GM18861 (cell line): Measurements from ENCODE around the gene C11orf91.
A peak's percentile ranks its signal among the peaks of the same experiment; 100 is the strongest.
"Not testable (repeated sequence)": the region's sequence is repeated elsewhere in the genome, so short reads cannot be mapped to it uniquely, and the experiment has no call there.

Experiments
- ATAC-seq: cut with Tn5 transposase; IDR thresholded peaks from one replicate; pipeline ENCODE4 v1.9.1; 2021; ENCODE audit not compliant: unreplicated experiment

The C11orf91 gene, protein sequence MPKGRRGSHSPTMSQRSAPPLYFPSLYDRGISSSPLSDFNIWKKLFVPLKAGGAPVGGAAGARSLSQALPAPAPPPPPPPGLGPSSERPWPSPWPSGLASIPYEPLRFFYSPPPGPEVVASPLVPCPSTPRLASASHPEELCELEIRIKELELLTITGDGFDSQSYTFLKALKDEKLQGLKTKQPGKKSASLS

DNA sequence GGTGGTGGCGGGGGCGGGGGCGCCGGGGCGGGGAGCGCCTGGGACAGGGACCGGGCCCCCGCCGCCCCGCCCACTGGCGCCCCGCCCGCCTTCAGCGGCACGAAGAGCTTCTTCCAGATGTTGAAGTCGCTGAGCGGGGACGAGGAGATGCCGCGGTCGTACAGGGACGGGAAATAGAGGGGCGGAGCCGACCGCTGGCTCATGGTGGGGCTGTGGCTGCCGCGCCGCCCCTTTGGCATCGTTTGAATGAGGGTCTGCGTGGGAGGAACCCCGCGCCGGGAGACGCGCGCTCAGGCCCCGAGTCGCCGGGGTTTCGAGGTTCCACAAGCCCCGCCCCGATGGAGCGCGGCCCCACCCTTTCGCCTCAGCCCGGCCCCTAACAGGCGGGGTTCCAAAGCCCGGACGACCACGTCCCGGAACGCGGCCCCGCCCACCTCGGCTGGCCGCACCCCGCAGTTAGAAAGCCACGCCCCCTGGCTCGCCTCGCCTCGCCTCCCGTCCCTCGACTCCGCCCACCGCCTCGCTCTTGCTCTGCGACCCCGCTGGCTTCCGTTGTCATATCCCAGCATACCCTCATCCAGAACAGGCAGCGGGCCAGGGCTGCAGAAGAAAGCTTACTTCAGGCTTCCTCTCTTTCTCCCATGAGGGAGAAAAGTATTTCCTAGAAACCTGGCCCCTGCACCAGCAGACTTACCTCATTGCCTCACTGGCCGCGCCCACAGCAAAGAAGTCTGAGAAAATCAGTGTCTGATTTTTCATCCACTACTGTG lies at the start of gene C11orf91:
Gene C11orf91 (minus strand): TSS at position 325 of the 770 bp plus-strand sequence. CDS start 86 bp downstream, at position 239.
- peak; percentile 61 for ATAC-seq

DNA sequence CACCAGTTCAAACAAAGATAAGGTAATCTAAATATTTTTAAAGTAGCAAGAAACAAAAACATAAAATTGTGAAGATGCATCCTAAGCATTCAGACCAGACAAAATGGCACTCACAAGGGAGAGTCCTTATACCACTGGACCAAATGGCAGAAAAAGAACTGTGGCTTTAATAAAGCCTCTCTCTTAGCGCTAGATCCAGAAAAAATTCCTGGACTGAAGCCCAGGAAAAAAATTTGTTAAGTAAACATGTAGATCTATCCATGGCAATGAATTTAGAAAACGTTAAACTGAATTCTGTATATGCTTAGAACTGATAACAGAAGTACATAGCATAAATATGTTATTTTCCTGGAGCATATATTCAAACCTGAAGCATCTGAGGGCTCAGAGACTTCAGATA lies 47.4 kb upstream of the C11orf91 start:
- no peak for ATAC-seq

DNA sequence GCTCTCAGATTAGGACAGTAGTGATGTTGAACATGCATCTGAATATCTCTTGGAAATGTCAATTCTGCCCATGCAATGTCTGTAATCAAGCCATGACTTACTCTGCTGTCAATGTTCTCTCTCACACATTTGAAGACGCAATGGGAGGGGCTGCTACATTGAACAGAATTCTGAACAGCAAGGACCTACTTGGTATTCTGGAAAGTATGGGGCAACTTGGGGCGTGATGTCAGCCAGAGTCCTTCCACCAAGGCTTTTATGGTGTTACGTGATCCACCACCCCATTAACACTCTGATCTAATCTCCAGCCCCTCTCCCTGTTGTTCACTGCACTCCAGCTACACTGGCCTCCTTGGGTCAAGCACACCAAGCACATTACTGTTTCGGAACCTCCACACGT lies 42.7 kb upstream of the C11orf91 start:
- no peak for ATAC-seq

DNA sequence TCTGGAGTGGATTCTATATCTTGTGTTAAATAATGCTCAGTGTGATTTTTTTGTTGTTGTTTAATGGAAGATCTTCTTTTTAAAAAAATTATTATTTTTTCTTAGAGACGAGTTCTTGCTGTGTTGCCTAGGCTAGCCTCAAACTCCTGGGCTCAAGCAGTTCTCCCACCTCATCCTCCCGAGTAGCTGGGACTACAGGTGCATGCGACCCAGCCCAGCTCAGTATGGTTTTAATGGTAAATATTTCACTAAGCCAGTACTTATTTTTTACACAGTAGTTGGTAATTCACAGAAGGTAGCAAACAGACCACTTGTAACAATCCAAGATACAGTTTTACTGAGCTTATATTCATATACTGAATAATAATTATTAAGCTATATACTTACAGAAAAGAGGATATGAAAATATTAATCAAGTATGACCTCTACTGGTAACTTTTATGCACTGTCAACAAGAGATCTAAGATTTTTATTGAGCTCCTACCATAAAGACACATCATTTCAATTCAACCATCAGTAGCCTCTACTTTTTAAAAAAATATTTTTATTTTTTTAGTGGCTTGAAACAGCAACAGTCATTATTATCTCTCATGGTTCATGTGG lies 41.7 kb upstream of the C11orf91 start:
- no peak for ATAC-seq

DNA sequence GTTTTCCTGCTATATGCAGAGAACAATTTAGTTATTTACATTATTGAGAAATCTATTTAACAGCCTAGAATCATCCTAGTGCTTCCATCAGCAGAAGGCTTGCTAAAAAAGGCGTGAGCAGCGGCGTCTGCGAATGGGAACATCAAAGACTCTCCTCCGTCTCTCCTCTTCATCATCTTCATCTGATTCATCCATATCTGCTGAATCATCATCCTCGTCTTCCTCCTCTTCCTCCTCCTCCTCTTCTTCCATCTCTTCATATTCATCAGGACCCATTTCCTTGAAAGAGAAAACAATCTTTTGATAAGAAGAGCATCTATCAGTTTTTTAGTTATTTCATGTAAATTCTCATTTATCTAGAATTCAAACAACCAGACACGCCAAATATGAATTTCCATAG lies 41.2 kb upstream of the C11orf91 start:
- no peak for ATAC-seq

DNA sequence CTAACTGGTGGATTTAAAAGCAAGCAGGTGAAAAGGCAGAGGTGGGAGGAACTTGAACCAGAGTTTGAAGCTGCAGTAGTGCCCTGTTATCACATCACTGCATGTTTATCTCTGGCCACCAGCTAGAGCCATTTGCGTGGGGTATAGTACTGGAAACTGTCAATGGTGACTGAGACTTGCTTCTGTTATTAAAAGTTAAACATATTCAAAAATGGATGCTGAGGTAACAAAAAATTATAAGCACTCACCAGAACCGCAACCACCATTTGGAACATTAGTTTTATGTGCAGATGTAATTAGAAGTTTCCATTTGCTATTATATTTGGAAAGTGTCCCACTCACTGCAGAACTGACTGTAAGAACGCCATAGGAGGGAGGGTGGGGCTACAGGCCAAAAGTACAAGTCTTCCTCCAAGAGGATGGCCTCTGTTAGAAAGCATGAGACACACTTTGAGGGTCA lies 36.8 kb upstream of the C11orf91 start:
- ATAC-seq: no peak

DNA sequence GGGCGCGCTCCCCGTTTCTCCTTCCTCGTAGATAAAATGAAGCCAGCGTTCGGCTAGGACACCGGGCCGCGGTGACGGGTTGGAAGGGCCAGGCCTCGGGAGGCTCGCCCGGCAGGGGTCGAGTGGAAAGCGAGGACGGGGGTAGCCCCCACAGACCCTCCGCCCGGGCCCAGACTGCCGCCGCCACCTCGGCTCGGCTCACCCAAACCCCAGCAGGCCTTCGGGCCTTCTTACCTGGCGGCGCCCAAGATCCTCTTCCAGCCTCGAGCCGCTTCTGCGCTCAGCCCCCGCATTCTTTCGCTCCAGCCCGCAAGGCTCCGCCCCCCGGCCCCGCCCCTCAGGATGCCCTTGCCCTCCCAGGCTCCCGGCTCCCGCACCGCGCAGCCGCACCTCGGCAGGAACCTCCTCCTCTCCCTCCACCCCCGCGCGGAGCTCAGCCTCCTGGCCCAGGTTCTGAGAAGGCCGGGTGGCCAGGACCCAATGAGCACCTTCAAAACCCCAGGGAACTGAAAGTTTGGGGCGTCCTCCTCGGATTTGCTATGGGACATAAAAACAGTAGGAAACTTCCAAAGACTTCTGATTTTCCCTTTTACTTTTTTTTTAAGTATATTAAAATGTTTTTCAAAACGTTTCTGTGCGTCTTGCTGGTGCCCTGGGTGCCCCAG lies 35.7 kb upstream of the C11orf91 start, which contains the start of gene CD59:
Gene CD59 (minus strand): TSS at position 276 of the 665 bp plus-strand sequence. CDS start 13,978 bp downstream, outside the sequence.
- ATAC-seq: peak; percentile 36

DNA sequence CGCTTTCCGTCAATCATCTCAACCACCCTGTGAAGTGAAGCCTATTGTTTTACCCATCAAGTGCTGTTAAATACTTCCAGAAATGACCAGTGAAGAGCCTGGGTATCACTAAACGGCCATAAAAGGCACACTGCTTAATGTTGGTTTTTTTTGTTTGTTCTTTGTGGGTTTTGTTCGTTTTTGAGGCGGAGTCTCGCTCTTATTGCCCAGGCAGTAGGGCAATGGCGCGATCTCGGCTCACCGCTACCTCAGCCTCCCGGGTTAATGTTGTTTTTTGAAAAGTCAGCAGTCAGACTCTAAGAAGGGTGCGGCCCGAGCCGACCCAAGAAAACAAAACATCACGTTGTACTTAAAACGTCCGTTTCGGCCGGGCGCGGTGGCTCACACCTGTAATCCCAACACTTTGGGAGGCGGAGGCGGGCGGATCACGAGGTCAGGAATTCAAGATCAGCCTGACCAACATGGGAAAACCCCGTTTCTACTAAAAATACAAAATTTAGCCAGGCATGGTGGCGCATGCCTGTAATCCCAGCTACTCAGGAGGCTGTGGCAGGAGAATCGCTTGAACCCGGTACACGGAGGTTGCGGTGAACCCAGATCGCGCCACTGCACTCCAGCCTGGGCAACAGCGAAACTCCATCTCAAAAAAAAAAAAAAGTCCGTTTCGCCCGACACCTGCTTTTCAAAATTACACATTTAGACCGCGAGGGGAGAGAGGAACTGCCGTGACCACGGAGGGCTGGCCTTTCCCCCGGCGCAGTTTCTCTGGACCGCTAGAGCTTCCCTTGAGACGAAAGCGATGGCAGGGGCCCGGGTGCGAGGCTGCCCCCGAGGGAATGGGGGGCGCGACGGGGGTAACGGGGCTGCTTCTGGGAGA lies 34.9 kb upstream of the C11orf91 start:
- ATAC-seq: peak; percentile 29

DNA sequence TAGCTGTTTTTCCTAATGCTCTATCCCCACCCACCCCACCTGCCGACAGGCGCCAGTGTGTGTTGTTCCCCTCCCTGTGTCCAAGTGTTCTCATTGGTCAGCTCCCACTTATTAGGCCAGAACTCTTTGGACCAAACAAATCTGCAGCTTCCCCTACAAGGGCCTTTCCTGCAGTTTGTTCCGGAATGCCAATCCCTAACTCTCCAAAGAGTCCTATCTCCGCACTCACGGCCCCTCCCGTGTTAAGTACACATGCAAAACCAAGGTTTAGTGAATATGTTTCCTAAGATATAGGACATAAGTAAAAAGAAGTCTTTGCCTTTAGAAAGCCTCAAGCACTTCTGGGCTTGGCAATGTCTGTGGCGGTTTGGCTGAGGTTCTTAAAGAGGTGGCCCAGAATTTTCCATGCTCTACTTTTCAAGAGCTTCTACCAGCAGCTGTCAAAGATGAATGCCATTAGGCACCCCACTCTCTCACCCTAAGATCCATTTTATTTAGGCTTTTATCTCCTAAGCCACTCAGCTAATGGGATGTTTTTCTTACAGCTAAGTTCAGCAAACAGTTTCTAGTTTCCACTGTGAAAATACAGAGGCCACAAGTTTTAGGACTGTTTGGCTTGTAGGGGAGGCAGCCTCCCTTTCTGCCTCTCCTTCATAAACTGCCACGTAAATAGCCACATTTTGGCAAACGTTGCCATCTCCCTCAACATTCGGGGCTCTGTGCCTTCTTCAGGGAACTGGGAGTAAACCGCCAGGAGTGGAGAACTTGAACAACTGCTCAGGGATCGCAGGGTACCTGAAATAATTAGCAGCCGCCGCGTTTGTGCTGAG lies 34.0 kb upstream of the C11orf91 start:
- no peak for ATAC-seq

DNA sequence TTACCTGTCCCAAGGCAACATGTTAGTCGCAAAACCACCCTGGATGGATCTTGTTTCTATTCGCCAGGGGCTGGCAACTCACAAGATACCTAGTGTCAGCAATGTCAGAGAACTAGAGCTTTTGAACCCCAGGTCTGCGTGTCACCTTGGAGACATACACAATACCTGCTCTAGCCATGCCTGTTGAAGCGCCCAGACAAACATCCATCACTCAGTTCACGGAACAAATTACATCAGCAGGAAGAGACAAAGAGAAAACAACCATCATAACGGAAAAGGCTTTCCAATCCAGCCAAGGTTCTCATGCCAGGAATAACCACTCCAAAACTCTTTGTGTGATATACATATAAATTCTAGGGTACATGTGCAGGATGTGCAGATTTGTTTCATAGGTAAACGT lies 33.4 kb upstream of the C11orf91 start:
- no peak for ATAC-seq

DNA sequence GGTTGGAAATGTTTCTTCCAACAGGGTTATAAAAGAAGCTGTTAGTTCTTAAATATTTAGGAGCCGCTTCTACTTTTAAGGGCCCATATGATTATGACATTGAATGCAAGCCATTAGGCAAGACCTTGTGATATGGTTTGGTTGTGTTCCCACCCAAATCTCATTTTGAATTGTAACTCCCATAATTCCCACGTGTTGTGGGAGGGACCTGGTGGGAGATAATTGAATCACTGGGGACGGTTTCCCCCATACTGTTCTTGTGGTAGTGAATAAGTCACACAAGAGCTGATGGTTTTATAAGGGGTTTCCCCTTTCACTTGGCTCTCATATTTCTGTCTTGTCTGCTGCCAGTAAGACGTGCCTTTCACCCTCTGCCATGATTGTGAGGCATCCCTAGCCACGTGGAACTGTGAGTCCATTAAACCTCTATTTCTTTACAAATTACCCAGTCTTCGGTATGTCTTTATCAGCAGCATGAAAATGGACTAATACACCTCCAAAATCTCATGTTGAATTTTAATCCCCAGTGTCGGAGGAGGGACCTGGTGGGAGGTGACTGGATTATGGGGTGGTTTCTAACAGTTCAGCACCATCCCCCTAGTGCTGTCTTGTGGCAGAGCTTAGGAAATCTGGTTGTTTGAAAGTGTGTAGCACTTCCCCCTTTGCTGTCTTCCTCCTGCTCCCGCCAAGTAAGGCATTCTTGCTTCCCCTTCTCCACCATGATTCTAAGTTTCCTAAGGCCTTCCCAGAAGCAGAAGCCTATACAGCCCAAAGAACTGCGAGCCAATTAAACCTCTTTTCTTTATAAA lies 31.3 kb upstream of the C11orf91 start:
- ATAC-seq: no peak

DNA sequence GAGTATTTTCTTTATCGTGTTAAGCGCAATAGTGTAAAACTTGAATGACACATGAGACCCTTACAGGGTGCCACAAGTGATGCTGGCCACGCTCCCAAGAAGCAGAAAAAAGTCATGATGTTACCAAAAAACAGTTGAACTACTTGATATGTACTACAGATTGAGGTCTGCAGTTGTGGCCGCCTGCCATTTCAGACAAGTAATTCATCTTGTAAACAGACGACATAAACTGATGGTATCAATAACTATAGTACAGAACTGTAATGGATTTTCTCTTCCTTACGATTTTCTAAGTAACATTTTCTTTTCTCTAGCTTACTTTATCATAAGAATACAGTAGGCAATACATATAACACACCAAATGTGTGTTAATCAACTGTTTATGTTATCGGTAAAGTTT lies 30.1 kb upstream of the C11orf91 start:
- ATAC-seq: no peak

DNA sequence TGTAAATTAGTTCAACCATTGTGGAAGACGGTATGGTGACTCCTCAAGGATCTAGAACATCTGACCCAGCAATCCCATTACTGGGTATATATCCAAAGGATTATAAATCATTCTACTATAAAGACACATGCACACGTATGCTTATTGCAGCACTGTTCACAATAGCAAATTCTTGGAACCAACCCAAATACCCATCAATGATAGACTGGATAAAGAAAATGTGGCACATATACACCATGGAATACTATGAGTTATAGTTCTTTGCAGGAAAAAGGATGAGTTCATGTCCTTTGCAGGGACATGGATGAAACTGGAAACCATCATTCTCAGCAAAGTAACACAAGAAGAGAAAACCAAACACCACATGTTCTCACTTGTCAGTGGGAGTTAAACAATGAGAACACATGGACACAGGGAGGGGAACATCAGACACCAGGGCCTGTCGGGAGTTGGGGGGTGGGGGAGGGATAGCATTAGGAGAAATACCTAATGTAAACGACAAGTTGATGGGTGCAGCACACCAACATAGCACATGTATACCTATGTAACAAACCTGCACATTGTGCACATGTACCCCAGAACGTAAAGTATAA lies 28.5 kb upstream of the C11orf91 start:
- not testable (repeated sequence) for ATAC-seq

DNA sequence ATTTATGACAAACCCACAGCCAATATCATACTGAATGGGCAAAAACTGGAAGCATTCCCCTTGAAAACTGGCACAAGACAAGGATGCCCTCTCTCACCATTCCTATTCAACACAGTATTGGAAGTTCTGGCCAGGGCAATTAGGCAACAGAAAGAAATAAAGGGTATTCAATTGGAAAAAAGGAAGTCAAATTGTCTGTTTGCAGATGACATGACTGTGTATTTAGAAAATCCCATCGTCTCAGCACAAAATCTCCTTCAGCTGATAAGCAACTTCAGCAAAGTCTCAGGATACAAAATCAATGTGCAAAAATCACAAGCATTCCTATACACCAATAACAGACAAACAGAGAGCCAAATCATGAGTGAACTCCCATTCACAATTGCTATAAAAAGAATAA lies 26.9 kb upstream of the C11orf91 start:
- ATAC-seq: not testable (repeated sequence)

DNA sequence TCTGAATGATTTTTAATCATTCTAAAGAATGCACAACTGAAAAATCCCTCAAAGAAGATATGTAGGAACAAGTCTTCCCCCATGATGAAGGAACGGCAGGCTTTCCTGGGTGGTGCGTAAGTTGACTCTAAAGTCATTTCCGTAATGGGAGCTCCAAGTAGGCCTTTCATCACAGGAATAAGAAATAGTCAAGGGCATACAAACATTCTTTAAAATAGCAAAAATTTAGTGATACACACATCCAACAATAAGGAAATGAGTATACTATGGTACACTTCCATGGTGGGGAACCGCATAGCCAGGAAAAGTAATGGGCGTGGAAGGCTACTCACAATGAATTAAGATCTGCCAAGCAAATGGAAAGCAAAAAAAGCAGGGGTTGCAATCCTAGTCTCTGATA lies 24.9 kb upstream of the C11orf91 start:
- no peak for ATAC-seq

DNA sequence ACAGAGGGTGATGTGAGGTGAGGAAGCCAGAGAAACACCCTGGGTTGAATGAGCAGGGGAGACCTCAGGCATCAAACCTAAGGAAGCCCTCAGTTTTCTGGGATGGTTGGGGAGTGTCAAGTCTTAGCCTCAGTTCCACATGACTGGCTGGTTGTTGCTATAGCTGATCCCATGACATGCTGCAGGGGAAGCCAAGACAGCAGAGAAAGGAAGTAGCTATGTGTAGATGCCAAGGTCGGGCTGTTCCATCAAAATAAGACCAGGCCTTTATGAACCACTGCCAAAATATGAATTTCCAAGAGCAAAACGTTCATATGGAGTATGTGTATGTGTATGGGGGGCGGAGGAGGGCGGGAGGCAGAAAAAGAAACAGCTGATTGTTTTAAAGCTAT lies 24.0 kb upstream of the C11orf91 start:
- ATAC-seq: no peak

DNA sequence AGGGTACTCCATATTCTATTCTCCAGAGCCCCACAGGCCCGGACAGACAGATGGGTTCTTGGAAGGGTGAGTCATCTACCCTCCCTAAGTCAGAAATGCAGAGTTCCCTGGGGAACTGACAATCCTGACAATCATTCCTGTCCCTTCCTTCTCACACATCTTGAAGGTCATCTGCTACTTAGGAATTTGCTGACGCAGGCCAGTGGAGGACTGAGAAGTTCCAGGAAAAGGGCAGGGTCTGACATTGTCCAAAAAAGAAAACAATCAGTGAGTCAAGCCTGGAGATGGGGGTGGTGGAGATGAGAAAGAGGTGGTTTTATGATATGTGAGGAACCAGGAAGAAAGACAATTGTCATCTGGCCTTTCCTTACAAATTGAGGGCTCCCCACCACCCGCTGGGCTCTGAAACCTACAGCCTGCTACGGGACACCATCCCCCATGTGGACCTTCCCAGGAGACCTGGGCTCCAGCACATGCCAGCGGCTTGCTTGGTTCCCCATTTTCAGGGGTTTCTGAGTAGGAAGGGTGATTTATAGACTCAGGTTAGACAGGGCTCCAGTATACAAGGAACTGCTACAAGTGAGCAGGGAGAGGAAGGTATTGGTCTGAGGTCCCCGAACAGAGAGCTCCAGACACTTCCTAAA lies 22.7 kb upstream of the C11orf91 start:
- ATAC-seq: no peak
